Adrenal gland (tissue), 12 donors: ENCODE data around the gene IRS2. TPM values are rescaled to one million over a fixed set of nuclear protein-coding genes. Genes with fewer than 3 reads are reported as not detected.

ENCODE experiments used
- DNase-seq, 7 donors: peaks; one replicate each; pipeline ENCODE4 v3.0.0-alpha.2; 2019 to 2020
- H3K27ac ChIP-seq, 5 donors: fragments of 200-600 bp; sonication (generic) in 4 of 5; 1 replicate in 3 of 5; 2 replicates in 2 of 5; pipeline versions ENCODE4 v1.5.1 to v1.8.0; 2016 to 2020; ENCODE audit warnings: mild to moderate bottlenecking in 1 of 5
- H3K27me3 ChIP-seq: fragments of 200-600 bp; 2 replicates; pipeline ENCODE4 v1.8.0; 2021
- H3K36me3 ChIP-seq, 2 donors: fragments of 200-600 bp; replicated peaks in 1 of 2; 1 replicate in 1 of 2; 2 replicates in 1 of 2; pipeline versions ENCODE4 v1.5.1 to v1.8.0; 2018 to 2022
- H3K4me1 ChIP-seq, 2 donors: fragments of 200-600 bp; replicated peaks in 1 of 2; 1 replicate in 1 of 2; 2 replicates in 1 of 2; pipeline versions ENCODE4 v1.5.1 to v1.8.0; 2018 to 2021
- H3K4me3 ChIP-seq, 4 donors: fragments of 200-600 bp; sonication (generic) in 3 of 4; one replicate each; pipeline ENCODE4 v1.5.1; 2016 to 2018
- H3K9me3 ChIP-seq, 3 donors: fragments of 200-600 bp; sonication (generic) in 1 of 3; replicated peaks in 1 of 3; 1 replicate in 2 of 3; 2 replicates in 1 of 3; pipeline versions ENCODE4 v1.5.1 to v1.8.0; 2016 to 2021
- CTCF ChIP-seq, 6 experiments: fragments of 450-650 bp in 4 of 6; fragments of 200-600 bp in 2 of 6; sonication (generic) in 1 of 6; IDR thresholded peaks; 1 replicate in 5 of 6; 2 replicates in 1 of 6; pipeline versions ENCODE4 v1.5.1 to v1.8.0; 2016 to 2021; ENCODE audit warnings: antibody characterized with exemption in 6 of 6, mild to moderate bottlenecking in 2 of 6, moderate library complexity in 1 of 6
- POLR2A ChIP-seq, 2 donors: fragments of 450-650 bp; IDR thresholded peaks; one replicate each; pipeline ENCODE4 v1.6.1; 2017; ENCODE audit warnings: antibody characterized with exemption in 2 of 2, mild to moderate bottlenecking in 2 of 2, moderate library complexity in 1 of 2
- WGBS, 4 donors: extraction: QIAGEN DNeasy Blood & Tissue Kit in 2 of 4; methylation state at CpG; one replicate each; pipeline versions ENCODE4 v1.1.5 to v1.1.7; 2013 to 2017; 5-methylcytosine and 5-hydroxymethylcytosine counted together
- intact Hi-C, 2 donors: fragments of 100-400 bp; cut with DNase I; formaldehyde crosslinking; loops; one replicate each; pipeline versions ENCODE4 v1.14.1 to v1.15.0; 2022 to 2023
- polyA plus RNA-seq, 3 donors: library from polyadenylated mRNA; stranded (reverse); fragments of 200-250 nt in 2 of 3; fragments of 350-450 nt in 1 of 3; fragmentation: Illumina TruSeq in 1 of 3; extraction: RNeasy Lipid Tissue Mini Kit (QIAGEN cat#74804) in 1 of 3; gene quantifications; one replicate each; pipeline ENCODE4 v1.2.3, GENCODE V29; 2013 to 2014
- total RNA-seq, 9 donors: library from RNA; depleted of rRNA in 4 of 9; stranded (reverse); fragments of >200 nt in 4 of 9; fragments of 120-200 nt in 1 of 9; fragmentation: NEBNext Ultra II Directional in 1 of 9; extraction: Animal tissue kit (Norgen Biotek cat#: 25700) in 1 of 9; gene quantifications; one replicate each; pipeline versions ENCODE4 v1.1.0 to v1.2.4, GENCODE V29; 2013 to 2023
- donor health status: healthy with polysubstance abuse.
- donor health status: Bipolar disorder and iron deficiency.
- donor health status: DM: yes; HTN: yes; CAD: no.
- donor health status: DM: no; HTN: no; CAD: no.
- donor health status: DM: no; HTN: no; CAD: no.
- donor health status: DM: yes; HTN: yes; CAD: no.

The IRS2 gene
- total and polyA plus RNA-seq, 12 donors: 11.0 to 84.2 (median 47.4) TPM

GRCh38 chr13:109782823-109783431 lies 3.5 kb downstream of the IRS2 start:
- Histone ChIP-seq H3K4me1 (peaks cover 41 to 61% of the 10 kb centered on the region in 2 donors), H3K4me3 (peak overlapping the region in 1 of 4 donors; percentile 67), H3K27me3 (no peaks in the 10 kb centered on the region), H3K9me3 (no peaks in the 10 kb centered on the region), H3K36me3 (peaks cover 0 to 27% of the 10 kb centered on the region in 2 donors), H3K27ac (peak overlapping the region in 4 of 5 donors; percentile 47 to 98 (median 86))
- 73 to 94% (median 81%) methylated on average over 26 to 72 of the region's 72 CpGs for WGBS, 4 donors
- no peak for TF ChIP-seq CTCF (IDR thresholded peaks at IDR 0.05)
- no peak for TF ChIP-seq POLR2A (IDR thresholded peaks at IDR 0.05)
- intact Hi-C loops: loop anchor here (5.0 to 10.0 kb wide), 4 partner anchors 68 to 821 kb away; no protein-coding TSS in a partner anchor
- DNase-seq: no peak

- Histone ChIP-seq H3K4me3 (peak overlapping the region in 2 of 4 donors; percentile 36 to 67), H3K9me3 (no peaks in the 10 kb centered on the region), H3K27me3 (no peaks in the 10 kb centered on the region), H3K27ac (peak overlapping the region; percentile 2 to 98 (median 82)), H3K36me3 (peaks cover 0 to 27% of the 10 kb centered on the region in 2 donors), H3K4me1 (peaks cover 42 to 65% of the 10 kb centered on the region in 2 donors)
- no peak for TF ChIP-seq CTCF (IDR thresholded peaks at IDR 0.05)
- no peak for TF ChIP-seq POLR2A (IDR thresholded peaks at IDR 0.05)
- peak in 3 of 7 donors; percentile 48 to 57 (median 51) for DNase-seq
- intact Hi-C loops: loop anchor here (5.0 to 10.0 kb wide), 4 partner anchors 67 to 820 kb away; no protein-coding TSS in a partner anchor
- 59 to 83% (median 68%) methylated on average over 28 to 77 of the region's 77 CpGs for WGBS, 4 donors
Observed at GRCh38 chr13:109782066-109782822, 4.1 kb downstream of the IRS2 start.

GRCh38 chr13:109781384-109782065 lies 4.9 kb downstream of the IRS2 start:
- TF ChIP-seq POLR2A (IDR thresholded peaks at IDR 0.05): peak in 1 of 2 donors; percentile 69
- TF ChIP-seq CTCF (IDR thresholded peaks at IDR 0.05): no peak
- no peaks in the 10 kb centered on the region for H3K9me3 ChIP-seq
- intact Hi-C loops: loop anchor here (5.0 to 10.0 kb wide), 4 partner anchors 67 to 819 kb away; no protein-coding TSS in a partner anchor
- peaks cover 47 to 72% of the 10 kb centered on the region in 2 donors for H3K4me1 ChIP-seq
- H3K4me3 ChIP-seq: peak overlapping the region in 3 of 4 donors; percentile 27 to 67 (median 36)
- WGBS, 4 donors: 37 to 53% (median 47%) methylated on average over 15 to 28 of the region's 28 CpGs
- H3K27me3 ChIP-seq: no peaks in the 10 kb centered on the region
- H3K36me3 ChIP-seq: peaks cover 0 to 27% of the 10 kb centered on the region in 2 donors
- H3K27ac ChIP-seq: peak overlapping the region; percentile 2 to 98 (median 82)
- DNase-seq: peak; percentile 63 to 91 (median 80)
